Ascending aorta (tissue), 2 donors: ENCODE results near the gene ATP9B. TPM values are rescaled to one million over a fixed set of nuclear protein-coding genes. Genes with fewer than 3 reads are reported as not detected.

Experiments
- DNase-seq, 2 donors: peaks; one replicate each; pipeline ENCODE4 v3.0.0-alpha.2; 2019; ENCODE audit warnings: low spot score in 2 of 2
- H3K27ac ChIP-seq, 2 donors: fragments of 200-600 bp; sonication (generic); one replicate each; pipeline ENCODE4 v1.5.1; 2016 to 2017; ENCODE audit warnings: mild to moderate bottlenecking in 1 of 2
- H3K27me3 ChIP-seq: fragments of 200-600 bp; sonication (generic); one replicate; pipeline ENCODE4 v1.5.1; 2017
- H3K36me3 ChIP-seq, 2 donors: fragments of 200-600 bp; sonication (generic); one replicate each; pipeline ENCODE4 v1.5.1; 2016
- H3K4me1 ChIP-seq, 2 donors: fragments of 200-600 bp; sonication (generic); one replicate each; pipeline ENCODE4 v1.5.1; 2016 to 2017; ENCODE audit warnings: mild to moderate bottlenecking in 1 of 2
- H3K4me3 ChIP-seq, 2 donors: fragments of 200-600 bp; sonication (generic); one replicate each; pipeline ENCODE4 v1.5.1; 2016 to 2017; ENCODE audit warnings: mild to moderate bottlenecking in 1 of 2
- H3K9me3 ChIP-seq, 2 donors: fragments of 200-600 bp; sonication (generic); one replicate each; pipeline ENCODE4 v1.5.1; 2016
- CTCF ChIP-seq, 3 experiments: fragments of 200-600 bp in 2 of 3; fragments of 450-650 bp in 1 of 3; sonication (generic) in 2 of 3; IDR thresholded peaks; one replicate each; pipeline ENCODE4 v1.5.1; 2016 to 2019; ENCODE audit warnings: antibody characterized with exemption in 3 of 3, mild to moderate bottlenecking in 1 of 3, moderate library complexity in 1 of 3
- intact Hi-C: fragments of 100-400 bp; cut with DNase I; formaldehyde crosslinking; loops from one replicate; pipeline ENCODE4 v1.15.1; 2023
- total RNA-seq: library from RNA; depleted of rRNA; stranded (reverse); fragments of >200 nt; gene quantifications from one replicate; pipeline ENCODE4 v1.1.0, GENCODE V29; 2016

ATP9B gene
- total RNA-seq, 1 donor from 2014 or later, result 14.4 TPM

- TF ChIP-seq CTCF (IDR thresholded peaks at IDR 0.05), result no peak
- no peaks in the 10 kb centered on the region for H3K4me1 ChIP-seq
- no peak overlapping the region for H3K27ac ChIP-seq
- H3K27me3 ChIP-seq, result no peaks in the 10 kb centered on the region
- no peaks in the 10 kb centered on the region for H3K9me3 ChIP-seq
- H3K36me3 ChIP-seq, result peaks cover 0 to 17% of the 10 kb centered on the region in 2 donors
- no peak for DNase-seq
- intact Hi-C loops, result no loop called here
- no peak overlapping the region for H3K4me3 ChIP-seq
These were observed 122.2 kb downstream of the ATP9B start for GRCh38 chr18:79191418-79191817.

GRCh38 chr18:79191956-79192355, 122.8 kb downstream of the ATP9B start:
- TF ChIP-seq CTCF (IDR thresholded peaks at IDR 0.05), result no peak
- no peaks in the 10 kb centered on the region for H3K4me1 ChIP-seq
- intact Hi-C loops, result no loop called here
- H3K9me3 ChIP-seq, result no peaks in the 10 kb centered on the region
- H3K4me3 ChIP-seq, result no peak overlapping the region
- peaks cover 0 to 17% of the 10 kb centered on the region in 2 donors for H3K36me3 ChIP-seq
- DNase-seq, result no peak
- H3K27me3 ChIP-seq, result no peaks in the 10 kb centered on the region
- no peak overlapping the region for H3K27ac ChIP-seq

GRCh38 chr18:79193826-79194225, 124.6 kb downstream of the ATP9B start:
- Histone ChIP-seq H3K4me3 (no peak overlapping the region), H3K36me3 (peaks cover 0 to 17% of the 10 kb centered on the region in 2 donors), H3K27ac (no peak overlapping the region), H3K4me1 (no peaks in the 10 kb centered on the region), H3K9me3 (no peaks in the 10 kb centered on the region), H3K27me3 (no peaks in the 10 kb centered on the region)
- DNase-seq, result no peak
- intact Hi-C loops, result no loop called here
- no peak for TF ChIP-seq CTCF (IDR thresholded peaks at IDR 0.05)

- peaks cover 0 to 9% of the 10 kb centered on the region in 2 donors for H3K36me3 ChIP-seq
- H3K9me3 ChIP-seq, result no peaks in the 10 kb centered on the region
- DNase-seq, result no peak
- H3K4me1 ChIP-seq, result no peaks in the 10 kb centered on the region
- no peak overlapping the region for H3K27ac ChIP-seq
- H3K27me3 ChIP-seq, result no peaks in the 10 kb centered on the region
- no peak overlapping the region for H3K4me3 ChIP-seq
- intact Hi-C loops, result no loop called here
- no peak for TF ChIP-seq CTCF (IDR thresholded peaks at IDR 0.05)
These were observed 126.8 kb downstream of the ATP9B start for GRCh38 chr18:79195716-79196683.

GRCh38 chr18:79197531-79197930, 128.3 kb downstream of the ATP9B start:
- no peak overlapping the region for H3K4me3 ChIP-seq
- no peaks in the 10 kb centered on the region for H3K27me3 ChIP-seq
- H3K27ac ChIP-seq, result no peak overlapping the region
- no peak for TF ChIP-seq CTCF (IDR thresholded peaks at IDR 0.05)
- no peak for DNase-seq
- H3K36me3 ChIP-seq, result peaks cover 0 to 9% of the 10 kb centered on the region in 2 donors
- intact Hi-C loops, result no loop called here
- no peaks in the 10 kb centered on the region for H3K4me1 ChIP-seq
- H3K9me3 ChIP-seq, result no peaks in the 10 kb centered on the region
